Panc1 (cell line): ENCODE results near the gene KCNG2.

Experiments
- CTCF ChIP-seq: fragments of 450-650 bp; IDR thresholded peaks from 2 replicates; pipeline ENCODE4 v1.5.1; 2017; ENCODE audit warnings: mild to moderate bottlenecking
- TCF7L2 ChIP-seq: IDR thresholded peaks from 2 replicates; pipeline ENCODE4 v1.6.1; 2011; ENCODE audit warnings: mild to moderate bottlenecking, low read depth, low read length, inconsistent platforms

- no peak for TF ChIP-seq CTCF
- no peak for TF ChIP-seq TCF7L2
These were observed 72.0 kb downstream of the KCNG2 start for GRCh38 chr18:79869591-79870300.
